Astrocyte (in vitro differentiated cells and primary cell): ENCODE results near the gene ABHD12. TPM values are rescaled to one million over a fixed set of nuclear protein-coding genes. Genes with fewer than 3 reads are reported as not detected.

Experiments
- DNase-seq: peaks from one replicate; pipeline ENCODE4 v3.0.0-alpha.2; 2010; ENCODE audit warnings: low read depth
- FAIRE-seq: peaks from 2 replicates; lab custom pipeline; 2011; peaks lifted over from hg19 to GRCh38; lab: Jason Lieb, UNC
- H2AFZ ChIP-seq: 2 replicates; pipeline ENCODE4 v1.6.0; 2012; ENCODE audit warnings: low read depth, low read length, inconsistent platforms
- H3K27ac ChIP-seq: 2 replicates; pipeline ENCODE4 v1.5.1; 2011; ENCODE audit warnings: low read depth, low read length, inconsistent platforms
- H3K27me3 ChIP-seq: 2 replicates; pipeline ENCODE4 v1.6.0; 2011; ENCODE audit warnings: low read length, inconsistent platforms; ENCODE audit not compliant: insufficient read depth
- H3K36me3 ChIP-seq: 2 replicates; pipeline ENCODE4 v1.5.1; 2011; ENCODE audit warnings: low read length, inconsistent platforms; ENCODE audit not compliant: insufficient read depth
- H3K4me1 ChIP-seq: 2 replicates; pipeline ENCODE4 v1.5.1; 2011; ENCODE audit warnings: low read length, inconsistent platforms; ENCODE audit not compliant: insufficient read depth
- H3K4me2 ChIP-seq: 2 replicates; pipeline ENCODE4 v1.6.0; 2012; ENCODE audit warnings: low read length, inconsistent platforms
- H3K4me3 ChIP-seq: 2 replicates; pipeline ENCODE4 v1.5.1; 2011; ENCODE audit warnings: low read depth, mild to moderate bottlenecking, low read length, inconsistent platforms; ENCODE audit not compliant: insufficient read depth
- H3K79me2 ChIP-seq: 2 replicates; pipeline ENCODE4 v1.6.0; 2012; ENCODE audit warnings: mild to moderate bottlenecking, low read length, inconsistent platforms; ENCODE audit not compliant: insufficient read depth
- H3K9ac ChIP-seq: 2 replicates; pipeline ENCODE4 v1.6.0; 2012; ENCODE audit warnings: mild to moderate bottlenecking, low read length, inconsistent platforms
- H3K9me3 ChIP-seq: 2 replicates; pipeline ENCODE4 v1.5.1; 2012; ENCODE audit warnings: low read depth, mild to moderate bottlenecking, low read length, inconsistent platforms; ENCODE audit not compliant: insufficient read depth
- H4K20me1 ChIP-seq: 2 replicates; pipeline ENCODE4 v1.6.0; 2012; ENCODE audit warnings: low read length, inconsistent platforms; ENCODE audit not compliant: insufficient read depth
- H3K27ac Mint-ChIP-seq: one replicate; pipeline ENCODE4 v1.8.0; 2021; ENCODE audit warnings: mild to moderate bottlenecking, mixed read lengths; ENCODE audit not compliant: unreplicated experiment
- H3K27me3 Mint-ChIP-seq: one replicate; pipeline ENCODE4 v1.8.0; 2021; ENCODE audit warnings: low read depth, mixed read lengths; ENCODE audit not compliant: unreplicated experiment
- H3K36me3 Mint-ChIP-seq: one replicate; pipeline ENCODE4 v1.8.0; 2021; ENCODE audit warnings: low read depth, mixed read lengths; ENCODE audit not compliant: unreplicated experiment
- H3K4me1 Mint-ChIP-seq: one replicate; pipeline ENCODE4 v1.8.0; 2021; ENCODE audit warnings: low read depth, mixed read lengths; ENCODE audit not compliant: unreplicated experiment
- H3K4me3 Mint-ChIP-seq: one replicate; pipeline ENCODE4 v1.8.0; 2021; ENCODE audit warnings: mild to moderate bottlenecking, moderate library complexity, mixed read lengths; ENCODE audit not compliant: unreplicated experiment
- H3K9me3 Mint-ChIP-seq: one replicate; pipeline ENCODE4 v1.8.0; 2021; ENCODE audit warnings: mild to moderate bottlenecking, mixed read lengths; ENCODE audit not compliant: unreplicated experiment
- EZH2 ChIP-seq: IDR thresholded peaks from 2 replicates; pipeline ENCODE4 v1.6.1; 2012; ENCODE audit warnings: mild to moderate bottlenecking, low read length, inconsistent platforms; ENCODE audit not compliant: insufficient read depth
- total RNA-seq: library from RNA; stranded (reverse); gene quantifications from 2 replicates; pipeline ENCODE4 v1.2.1, GENCODE V29; 2021
- TF ChIP-seq, protein P1 (sequence below): IDR thresholded peaks from 2 replicates; pipeline ENCODE4 v1.5.1; 2011; ENCODE audit warnings: low read depth, mild to moderate bottlenecking, inconsistent platforms, low read length, moderate library complexity; ENCODE audit not compliant: insufficient read depth

The ABHD12 gene
- total RNA-seq, 1 donor from 2014 or later = 98.1 TPM

DNA sequence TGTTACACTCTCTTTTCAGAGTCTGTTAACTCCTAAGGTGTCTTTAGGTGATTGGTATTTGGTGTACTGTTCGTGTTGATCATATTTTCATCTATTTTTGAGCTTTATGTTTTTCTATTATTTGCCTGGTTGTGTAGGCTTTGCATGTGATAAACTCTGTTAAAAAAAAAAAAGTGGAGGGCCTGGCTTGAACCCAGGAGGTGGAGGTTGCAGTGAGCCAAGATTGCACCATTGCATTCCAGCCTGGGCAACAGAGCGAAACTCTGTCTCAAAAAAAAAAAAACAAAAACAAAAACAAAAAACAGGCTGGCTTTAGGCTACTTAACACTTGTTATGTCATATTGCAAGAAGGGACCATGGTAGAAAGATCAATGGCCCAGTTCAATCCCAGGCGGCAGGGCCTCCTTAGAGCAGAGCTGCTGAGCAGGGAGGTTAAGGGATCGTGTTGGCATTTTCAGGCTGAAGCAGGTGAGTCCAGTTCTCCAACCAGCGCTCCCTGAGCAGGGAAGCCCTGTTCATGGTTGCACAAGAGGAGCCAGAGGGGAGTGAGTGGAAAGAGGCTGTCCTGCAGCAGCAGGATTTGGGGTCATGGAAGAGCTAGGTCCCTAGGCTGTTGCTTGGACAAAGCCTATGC is 134.3 kb downstream of the ABHD12 start:
- H3K36me3 ChIP-seq = peaks cover 8% of the 10 kb centered on the region
- peaks cover under 1% of the 10 kb centered on the region for H3K9me3 Mint-ChIP-seq
- H3K4me2 ChIP-seq = no peak overlapping the region
- peaks cover 16% of the 10 kb centered on the region for H3K36me3 Mint-ChIP-seq
- TF ChIP-seq, protein P1, sequence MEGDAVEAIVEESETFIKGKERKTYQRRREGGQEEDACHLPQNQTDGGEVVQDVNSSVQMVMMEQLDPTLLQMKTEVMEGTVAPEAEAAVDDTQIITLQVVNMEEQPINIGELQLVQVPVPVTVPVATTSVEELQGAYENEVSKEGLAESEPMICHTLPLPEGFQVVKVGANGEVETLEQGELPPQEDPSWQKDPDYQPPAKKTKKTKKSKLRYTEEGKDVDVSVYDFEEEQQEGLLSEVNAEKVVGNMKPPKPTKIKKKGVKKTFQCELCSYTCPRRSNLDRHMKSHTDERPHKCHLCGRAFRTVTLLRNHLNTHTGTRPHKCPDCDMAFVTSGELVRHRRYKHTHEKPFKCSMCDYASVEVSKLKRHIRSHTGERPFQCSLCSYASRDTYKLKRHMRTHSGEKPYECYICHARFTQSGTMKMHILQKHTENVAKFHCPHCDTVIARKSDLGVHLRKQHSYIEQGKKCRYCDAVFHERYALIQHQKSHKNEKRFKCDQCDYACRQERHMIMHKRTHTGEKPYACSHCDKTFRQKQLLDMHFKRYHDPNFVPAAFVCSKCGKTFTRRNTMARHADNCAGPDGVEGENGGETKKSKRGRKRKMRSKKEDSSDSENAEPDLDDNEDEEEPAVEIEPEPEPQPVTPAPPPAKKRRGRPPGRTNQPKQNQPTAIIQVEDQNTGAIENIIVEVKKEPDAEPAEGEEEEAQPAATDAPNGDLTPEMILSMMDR = no peak
- TF ChIP-seq EZH2 = no peak
- no peak for DNase-seq
- H3K4me1 ChIP-seq = peaks cover 17% of the 10 kb centered on the region
- H3K9ac ChIP-seq = no peak overlapping the region
- H3K27me3 ChIP-seq = no peaks in the 10 kb centered on the region
- no peak overlapping the region for H2AFZ ChIP-seq
- H3K4me3 ChIP-seq = no peak overlapping the region
- H3K9me3 ChIP-seq = no peaks in the 10 kb centered on the region
- H3K4me3 Mint-ChIP-seq = no peak overlapping the region
- peaks cover 34% of the 10 kb centered on the region for H3K4me1 Mint-ChIP-seq
- peaks cover 98% of the 10 kb centered on the region for H3K79me2 ChIP-seq
- no peaks in the 10 kb centered on the region for H3K27me3 Mint-ChIP-seq
- no peak overlapping the region for H3K27ac ChIP-seq
- no peak for FAIRE-seq
- H4K20me1 ChIP-seq = peaks cover 90% of the 10 kb centered on the region
- no peak overlapping the region for H3K27ac Mint-ChIP-seq

DNA sequence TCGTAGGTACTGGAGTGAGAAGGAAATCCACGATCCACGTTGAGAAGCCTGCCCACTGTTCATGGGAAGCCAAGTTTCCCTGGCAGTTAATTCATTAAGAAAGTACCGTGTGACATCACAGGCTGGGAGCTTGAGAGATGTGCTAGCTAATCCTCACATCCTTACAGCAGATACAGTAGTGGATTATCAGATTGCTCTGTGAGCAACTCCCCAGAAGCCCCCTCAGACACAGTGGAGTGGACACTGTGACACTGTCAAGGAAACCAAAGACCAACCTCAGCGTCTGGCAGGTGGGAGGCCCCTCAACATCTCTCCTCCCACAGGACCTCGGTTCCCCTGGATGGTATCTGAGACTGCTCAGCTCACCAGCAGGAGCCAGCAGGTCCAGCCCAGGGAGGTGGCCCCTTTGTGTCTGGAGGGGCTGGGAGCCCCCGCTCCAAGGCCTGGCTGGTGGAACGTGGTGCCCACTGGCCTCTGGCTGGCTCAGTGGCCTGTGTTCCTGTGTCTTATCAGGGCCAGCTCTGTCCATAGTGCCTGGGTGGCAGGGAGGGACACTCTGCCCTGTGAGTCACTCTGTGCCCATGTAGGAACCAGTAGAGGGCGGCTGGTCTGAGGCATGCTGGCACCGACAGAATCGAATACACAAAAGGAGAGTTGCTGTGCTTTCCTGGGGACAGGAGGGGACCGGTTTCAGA is 135.5 kb downstream of the ABHD12 start:
- H3K27me3 Mint-ChIP-seq = no peaks in the 10 kb centered on the region
- peaks cover 97% of the 10 kb centered on the region for H4K20me1 ChIP-seq
- TF ChIP-seq, protein P1 = no peak
- TF ChIP-seq EZH2 = no peak
- peaks cover 100% of the 10 kb centered on the region for H3K79me2 ChIP-seq
- no peaks in the 10 kb centered on the region for H3K27me3 ChIP-seq
- H3K9me3 ChIP-seq = no peaks in the 10 kb centered on the region
- H3K9me3 Mint-ChIP-seq = peaks cover 4% of the 10 kb centered on the region
- peaks cover 11% of the 10 kb centered on the region for H3K36me3 Mint-ChIP-seq
- H3K27ac Mint-ChIP-seq = peak overlapping the region; percentile 10
- H3K4me3 ChIP-seq = no peak overlapping the region
- peaks cover 8% of the 10 kb centered on the region for H3K36me3 ChIP-seq
- H3K4me1 ChIP-seq = peaks cover 28% of the 10 kb centered on the region
- no peak overlapping the region for H3K9ac ChIP-seq
- no peak for FAIRE-seq
- no peak overlapping the region for H3K4me2 ChIP-seq
- H3K27ac ChIP-seq = no peak overlapping the region
- H3K4me1 Mint-ChIP-seq = peaks cover 46% of the 10 kb centered on the region
- no peak overlapping the region for H3K4me3 Mint-ChIP-seq
- no peak for DNase-seq
- no peak overlapping the region for H2AFZ ChIP-seq

GRCh38 chr20:25254571-25254970 is 136.1 kb downstream of the ABHD12 start:
- Histone ChIP-seq H3K4me2 (no peak overlapping the region), H3K4me3 (no peak overlapping the region), H3K4me1 (peaks cover 33% of the 10 kb centered on the region), H2AFZ (no peak overlapping the region), H3K9me3 (no peaks in the 10 kb centered on the region), H3K79me2 (peaks cover 100% of the 10 kb centered on the region), H3K27me3 (no peaks in the 10 kb centered on the region), H3K9ac (no peak overlapping the region), H3K36me3 (peaks cover 5% of the 10 kb centered on the region), H3K27ac (no peak overlapping the region), H4K20me1 (peaks cover 98% of the 10 kb centered on the region)
- H3K4me3 Mint-ChIP-seq = no peak overlapping the region
- DNase-seq = no peak
- peaks cover 7% of the 10 kb centered on the region for H3K36me3 Mint-ChIP-seq
- no peak for FAIRE-seq
- no peaks in the 10 kb centered on the region for H3K27me3 Mint-ChIP-seq
- H3K27ac Mint-ChIP-seq = no peak overlapping the region
- peaks cover 4% of the 10 kb centered on the region for H3K9me3 Mint-ChIP-seq
- TF ChIP-seq EZH2 = no peak
- TF ChIP-seq, protein P1 = no peak
- peaks cover 48% of the 10 kb centered on the region for H3K4me1 Mint-ChIP-seq
